GM12892 (cell line): ENCODE measurements around the gene MVB12B.

Source experiments
- POLR2A ChIP-seq: IDR thresholded peaks from 2 replicates; pipeline ENCODE4 v1.6.1; 2011; ENCODE audit warnings: low read depth, low read length, control low read depth
- POLR2AphosphoS5 ChIP-seq: IDR thresholded peaks from 2 replicates; pipeline ENCODE4 v1.6.1; 2011; ENCODE audit warnings: low read depth, low read length, control low read depth
- TAF1 ChIP-seq: IDR thresholded peaks from 2 replicates; pipeline ENCODE4 v1.6.1; 2011; ENCODE audit warnings: low read depth, mild to moderate bottlenecking, control low read depth, low read length, borderline replicate concordance

GRCh38 chr9:126367616-126368015 is 41.0 kb downstream of the MVB12B start:
- TF ChIP-seq POLR2AphosphoS5 = no peak
- no peak for TF ChIP-seq POLR2A
- no peak for TF ChIP-seq TAF1
